ENCODE measurements around the gene MANBA.

DNA sequence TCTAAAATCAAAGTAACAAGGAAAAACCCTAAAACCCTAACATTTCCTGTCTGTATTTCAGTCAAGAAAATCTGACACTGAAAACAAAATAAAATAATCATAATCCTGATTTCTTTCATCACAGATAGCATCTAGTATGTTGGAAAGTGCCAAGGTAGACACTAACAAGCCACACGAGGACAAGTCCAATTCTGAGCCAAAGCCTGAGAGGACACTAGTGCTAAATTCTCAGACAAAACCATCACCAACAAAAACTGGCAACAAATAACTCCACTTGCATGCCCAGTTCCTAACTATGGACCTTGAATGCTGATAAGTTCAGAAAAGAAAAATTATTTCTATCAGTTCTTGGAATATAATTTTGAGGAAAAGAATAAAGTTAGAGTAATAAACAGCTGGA, 113.7 kb downstream of the MANBA start:
- TF ChIP-seq POLR2A (IDR thresholded peaks at IDR 0.05; ENCODE audit: low read length) = no peak
- no peak for TF ChIP-seq GATA1 (IDR thresholded peaks at IDR 0.05; ENCODE audit: low read depth, low read length)
